OCI-M1 (cell line): ENCODE measurements around the gene ANKRD33B.

Experiments used
- DNase-seq: peaks from one replicate; lab custom pipeline; 2025; lab: John Stamatoyannopoulos, UW

The ANKRD33B gene

GRCh38 chr5:10661401-10661800 lies 97.5 kb downstream of the ANKRD33B start:
- no peak for DNase-seq

GRCh38 chr5:10662083-10662482 lies 98.2 kb downstream of the ANKRD33B start:
- no peak for DNase-seq

- DNase-seq = no peak
Measured at GRCh38 chr5:10662661-10663488, 99.0 kb downstream of the ANKRD33B start.

- DNase-seq = no peak
Measured at GRCh38 chr5:10663489-10664179, 99.8 kb downstream of the ANKRD33B start.

GRCh38 chr5:10664180-10664769 lies 100.4 kb downstream of the ANKRD33B start:
- peak; percentile 22 for DNase-seq

- no peak for DNase-seq
Measured at GRCh38 chr5:10665799-10666198, 101.9 kb downstream of the ANKRD33B start.

- no peak for DNase-seq
Measured at GRCh38 chr5:10666531-10667299, 102.8 kb downstream of the ANKRD33B start.

GRCh38 chr5:10667431-10668057 lies 103.7 kb downstream of the ANKRD33B start:
- DNase-seq = no peak

GRCh38 chr5:10668697-10669096 lies 104.8 kb downstream of the ANKRD33B start:
- DNase-seq = no peak

GRCh38 chr5:10669983-10670382 lies 106.1 kb downstream of the ANKRD33B start:
- no peak for DNase-seq

GRCh38 chr5:10671041-10672008 lies 107.5 kb downstream of the ANKRD33B start:
- no peak for DNase-seq

- no peak for DNase-seq
Measured at GRCh38 chr5:10672146-10673016, 108.5 kb downstream of the ANKRD33B start.

GRCh38 chr5:10673017-10673389 lies 109.1 kb downstream of the ANKRD33B start:
- DNase-seq = no peak

GRCh38 chr5:10673407-10673806 lies 109.5 kb downstream of the ANKRD33B start:
- no peak for DNase-seq

- no peak for DNase-seq
Measured at GRCh38 chr5:10674096-10674495, 110.2 kb downstream of the ANKRD33B start.

GRCh38 chr5:10674582-10674981 lies 110.7 kb downstream of the ANKRD33B start:
- DNase-seq = no peak

GRCh38 chr5:10675177-10675700 lies 111.4 kb downstream of the ANKRD33B start:
- DNase-seq = no peak

- DNase-seq = no peak
Measured at GRCh38 chr5:10676224-10676623, 112.4 kb downstream of the ANKRD33B start.

GRCh38 chr5:10676946-10677345 lies 113.1 kb downstream of the ANKRD33B start:
- no peak for DNase-seq
